Measurements from ENCODE around the gene CD2AP.

- no peak for TF ChIP-seq MAFK (IDR thresholded peaks at IDR 0.05; ENCODE audit: low read depth, low read length)
- TF ChIP-seq CTCF (IDR thresholded peaks at IDR 0.05; ENCODE audit: control extremely low read depth in 1 of 3, insufficient read depth in 1 of 3, low read depth in 1 of 3, low read length in 3 of 3) = no peak
- no peak for TF ChIP-seq CHD2 (IDR thresholded peaks at IDR 0.05; ENCODE audit: low read length)
Measured at GRCh38 chr6:47527274-47527673, 49.7 kb downstream of the CD2AP start.
